Astrocyte (in vitro differentiated cells and primary cell): ENCODE measurements around the gene OLFML2B.

Source experiments
- CTCF ChIP-seq: IDR thresholded peaks from 2 replicates; pipeline ENCODE4 v1.5.1; 2011; ENCODE audit warnings: low read depth, mild to moderate bottlenecking, inconsistent platforms, low read length, moderate library complexity; ENCODE audit not compliant: insufficient read depth
- EZH2 ChIP-seq: IDR thresholded peaks from 2 replicates; pipeline ENCODE4 v1.6.1; 2012; ENCODE audit warnings: mild to moderate bottlenecking, low read length, inconsistent platforms; ENCODE audit not compliant: insufficient read depth

- TF ChIP-seq CTCF = no peak
- TF ChIP-seq EZH2 = no peak
These were observed 12.5 kb upstream of the OLFML2B start for GRCh38 chr1:162036163-162036562.
